ENCODE data around the gene SPA17.

Gene SPA17

GRCh38 chr11:124693142-124693541, 19.4 kb downstream of the SPA17 start:
- no peak overlapping the region for H3K14ac ChIP-seq (ENCODE audit: low read length in 2 of 2)
- no peak overlapping the region for H2BK12ac ChIP-seq (ENCODE audit: low read length in 2 of 2)
- no peaks in the 10 kb centered on the region for H3K4me1 ChIP-seq (ENCODE audit: control insufficient read depth, insufficient read depth, low read depth, low read length)
- H2AK5ac ChIP-seq (ENCODE audit: low read length, severe bottlenecking) = no peak overlapping the region
- H3K9me3 ChIP-seq (ENCODE audit: control insufficient read depth, low read length) = peaks cover 4% of the 10 kb centered on the region
- H2AFZ ChIP-seq (ENCODE audit: low read depth, low read length) = no peak overlapping the region
- H4K8ac ChIP-seq (ENCODE audit: low read length) = no peak overlapping the region
- H3K23ac ChIP-seq (ENCODE audit: low read length in 2 of 2) = no peak overlapping the region
- no peak overlapping the region for H3K4me3 ChIP-seq (ENCODE audit: insufficient read depth in 1 of 2, low read depth in 1 of 2, low read length in 2 of 2)
- WGBS = no CpG with 5 or more reads among the region's 2 CpGs
- no peaks in the 10 kb centered on the region for H3K79me1 ChIP-seq (replicated peaks; ENCODE audit: low read length, poor library complexity, severe bottlenecking)
- H3K36me3 ChIP-seq (ENCODE audit: control insufficient read depth in 1 of 2, insufficient read depth in 2 of 2, low read depth in 1 of 2, low read length in 2 of 2) = no peaks in the 10 kb centered on the region
- H2BK5ac ChIP-seq (ENCODE audit: low read depth, low read length, poor library complexity, severe bottlenecking) = no peak overlapping the region
- H3K4ac ChIP-seq (ENCODE audit: low read depth in 1 of 2, low read length in 2 of 2) = no peak overlapping the region
- no peak overlapping the region for H3K27ac ChIP-seq (ENCODE audit: low read length, poor library complexity, severe bottlenecking)
- no peak overlapping the region for H4K91ac ChIP-seq (ENCODE audit: low read length)
- H3K27me3 ChIP-seq (ENCODE audit: control insufficient read depth in 1 of 2, insufficient read depth in 1 of 2, low read length in 2 of 2) = no peaks in the 10 kb centered on the region
- no peak overlapping the region for H3K9ac ChIP-seq (ENCODE audit: low read length)
- DNase-seq = no peak
- H3K18ac ChIP-seq (ENCODE audit: low read depth in 1 of 2, low read length in 2 of 2) = no peak overlapping the region
- H3K4me2 ChIP-seq (ENCODE audit: low read length, poor library complexity, severe bottlenecking) = no peak overlapping the region
- no peak overlapping the region for H2BK15ac ChIP-seq (ENCODE audit: low read depth, poor library complexity, severe bottlenecking)
- H2BK120ac ChIP-seq (ENCODE audit: low read depth, low read length) = no peak overlapping the region

- no peak overlapping the region for H3K4me2 ChIP-seq (ENCODE audit: low read length, poor library complexity, severe bottlenecking)
- no CpG with 5 or more reads among the region's 1 CpG for WGBS
- H3K14ac ChIP-seq (ENCODE audit: low read length in 2 of 2) = no peak overlapping the region
- H3K4me3 ChIP-seq (ENCODE audit: insufficient read depth in 1 of 2, low read depth in 1 of 2, low read length in 2 of 2) = no peak overlapping the region
- H2BK12ac ChIP-seq (ENCODE audit: low read length in 2 of 2) = no peak overlapping the region
- H2BK5ac ChIP-seq (ENCODE audit: low read depth, low read length, poor library complexity, severe bottlenecking) = no peak overlapping the region
- H3K27me3 ChIP-seq (ENCODE audit: control insufficient read depth in 1 of 2, insufficient read depth in 1 of 2, low read length in 2 of 2) = peaks cover 16 to 20% of the 10 kb centered on the region in 2 experiments
- H2BK120ac ChIP-seq (ENCODE audit: low read depth, low read length) = no peak overlapping the region
- H3K4me1 ChIP-seq (ENCODE audit: control insufficient read depth, insufficient read depth, low read depth, low read length) = no peaks in the 10 kb centered on the region
- H3K79me1 ChIP-seq (replicated peaks; ENCODE audit: low read length, poor library complexity, severe bottlenecking) = no peaks in the 10 kb centered on the region
- H3K9me3 ChIP-seq (ENCODE audit: control insufficient read depth, low read length) = no peaks in the 10 kb centered on the region
- no peak overlapping the region for H3K4ac ChIP-seq (ENCODE audit: low read depth in 1 of 2, low read length in 2 of 2)
- H3K27ac ChIP-seq (ENCODE audit: low read length, poor library complexity, severe bottlenecking) = no peak overlapping the region
- no peak overlapping the region for H2BK15ac ChIP-seq (ENCODE audit: low read depth, poor library complexity, severe bottlenecking)
- H3K23ac ChIP-seq (ENCODE audit: low read length in 2 of 2) = no peak overlapping the region
- H2AK5ac ChIP-seq (ENCODE audit: low read length, severe bottlenecking) = no peak overlapping the region
- no peak overlapping the region for H3K18ac ChIP-seq (ENCODE audit: low read depth in 1 of 2, low read length in 2 of 2)
- DNase-seq = no peak
- no peak overlapping the region for H4K91ac ChIP-seq (ENCODE audit: low read length)
- H4K8ac ChIP-seq (ENCODE audit: low read length) = no peak overlapping the region
- no peak overlapping the region for H3K9ac ChIP-seq (ENCODE audit: low read length)
- H2AFZ ChIP-seq (ENCODE audit: low read depth, low read length) = no peak overlapping the region
- H3K36me3 ChIP-seq (ENCODE audit: control insufficient read depth in 1 of 2, insufficient read depth in 2 of 2, low read depth in 1 of 2, low read length in 2 of 2) = no peaks in the 10 kb centered on the region
These were observed 25.8 kb downstream of the SPA17 start for GRCh38 chr11:124699547-124699946.

- Histone ChIP-seq H3K18ac (ENCODE audit: low read depth in 1 of 2, low read length in 2 of 2) (no peak overlapping the region), H4K8ac (ENCODE audit: low read length) (no peak overlapping the region), H2AFZ (ENCODE audit: low read depth, low read length) (no peak overlapping the region), H2BK120ac (ENCODE audit: low read depth, low read length) (no peak overlapping the region), H3K4me3 (ENCODE audit: insufficient read depth in 1 of 2, low read depth in 1 of 2, low read length in 2 of 2) (no peak overlapping the region), H2BK15ac (ENCODE audit: low read depth, poor library complexity, severe bottlenecking) (no peak overlapping the region), H4K91ac (ENCODE audit: low read length) (no peak overlapping the region), H3K9me3 (ENCODE audit: control insufficient read depth, low read length) (no peaks in the 10 kb centered on the region), H2BK5ac (ENCODE audit: low read depth, low read length, poor library complexity, severe bottlenecking) (no peak overlapping the region), H3K27me3 (ENCODE audit: control insufficient read depth in 1 of 2, insufficient read depth in 1 of 2, low read length in 2 of 2) (peaks cover 16 to 20% of the 10 kb centered on the region in 2 experiments), H2AK5ac (ENCODE audit: low read length, severe bottlenecking) (no peak overlapping the region), H3K14ac (ENCODE audit: low read length in 2 of 2) (no peak overlapping the region), H3K9ac (ENCODE audit: low read length) (no peak overlapping the region), H2BK12ac (ENCODE audit: low read length in 2 of 2) (no peak overlapping the region), H3K36me3 (ENCODE audit: control insufficient read depth in 1 of 2, insufficient read depth in 2 of 2, low read depth in 1 of 2, low read length in 2 of 2) (no peaks in the 10 kb centered on the region), H3K27ac (ENCODE audit: low read length, poor library complexity, severe bottlenecking) (no peak overlapping the region), H3K4me2 (ENCODE audit: low read length, poor library complexity, severe bottlenecking) (no peak overlapping the region), H3K4me1 (ENCODE audit: control insufficient read depth, insufficient read depth, low read depth, low read length) (no peaks in the 10 kb centered on the region), H3K23ac (ENCODE audit: low read length in 2 of 2) (no peak overlapping the region), H3K79me1 (replicated peaks; ENCODE audit: low read length, poor library complexity, severe bottlenecking) (no peaks in the 10 kb centered on the region), H3K4ac (ENCODE audit: low read depth in 1 of 2, low read length in 2 of 2) (no peak overlapping the region)
- DNase-seq = no peak
These were observed 26.3 kb downstream of the SPA17 start for GRCh38 chr11:124700028-124700427.

- Histone ChIP-seq H2BK15ac (ENCODE audit: low read depth, poor library complexity, severe bottlenecking) (no peak overlapping the region), H2BK12ac (ENCODE audit: low read length in 2 of 2) (no peak overlapping the region), H3K79me1 (replicated peaks; ENCODE audit: low read length, poor library complexity, severe bottlenecking) (no peaks in the 10 kb centered on the region), H3K14ac (ENCODE audit: low read length in 2 of 2) (no peak overlapping the region), H4K8ac (ENCODE audit: low read length) (no peak overlapping the region), H2AFZ (ENCODE audit: low read depth, low read length) (no peak overlapping the region), H3K4ac (ENCODE audit: low read depth in 1 of 2, low read length in 2 of 2) (no peak overlapping the region), H2AK5ac (ENCODE audit: low read length, severe bottlenecking) (no peak overlapping the region), H3K4me3 (ENCODE audit: insufficient read depth in 1 of 2, low read depth in 1 of 2, low read length in 2 of 2) (no peak overlapping the region), H3K4me2 (ENCODE audit: low read length, poor library complexity, severe bottlenecking) (no peak overlapping the region), H3K18ac (ENCODE audit: low read depth in 1 of 2, low read length in 2 of 2) (no peak overlapping the region), H2BK120ac (ENCODE audit: low read depth, low read length) (no peak overlapping the region), H3K9me3 (ENCODE audit: control insufficient read depth, low read length) (peaks cover 10% of the 10 kb centered on the region), H3K4me1 (ENCODE audit: control insufficient read depth, insufficient read depth, low read depth, low read length) (no peaks in the 10 kb centered on the region), H4K91ac (ENCODE audit: low read length) (no peak overlapping the region), H3K23ac (ENCODE audit: low read length in 2 of 2) (no peak overlapping the region), H3K27me3 (ENCODE audit: control insufficient read depth in 1 of 2, insufficient read depth in 1 of 2, low read length in 2 of 2) (peaks cover 5 to 14% of the 10 kb centered on the region in 2 experiments), H3K36me3 (ENCODE audit: control insufficient read depth in 1 of 2, insufficient read depth in 2 of 2, low read depth in 1 of 2, low read length in 2 of 2) (no peaks in the 10 kb centered on the region), H3K9ac (ENCODE audit: low read length) (no peak overlapping the region), H2BK5ac (ENCODE audit: low read depth, low read length, poor library complexity, severe bottlenecking) (no peak overlapping the region), H3K27ac (ENCODE audit: low read length, poor library complexity, severe bottlenecking) (no peak overlapping the region)
- DNase-seq = no peak
- 57% methylated on average over 3 of the region's 4 CpGs for WGBS
These were observed 34.1 kb downstream of the SPA17 start for GRCh38 chr11:124707829-124708228.
